Spleen (tissue), 7 donors: Measurements from ENCODE around the gene C19orf73.

Source experiments
- CTCF ChIP-seq, 11 experiments: fragments of 200-600 bp in 7 of 11; fragments of 450-650 bp in 4 of 11; sonication (generic) in 4 of 11; IDR thresholded peaks in 8 of 11; conservative IDR thresholded peaks in 3 of 11; 1 replicate in 7 of 11; 2 replicates in 4 of 11; pipeline versions ENCODE4 v1.4.0 to v1.8.0; 2016 to 2021; ENCODE audit warnings: antibody characterized with exemption in 11 of 11, inconsistent platforms in 4 of 11, mild to moderate bottlenecking in 1 of 11
- POLR2A ChIP-seq, 3 donors: fragments of 450-650 bp; IDR thresholded peaks; one replicate each; pipeline ENCODE4 v1.5.1; 2017; ENCODE audit warnings: antibody characterized with exemption in 3 of 3, mild to moderate bottlenecking in 1 of 3
- POLR2AphosphoS5 ChIP-seq, 3 donors: sonication (generic); formaldehyde crosslinking; IDR thresholded peaks; one replicate each; pipeline ENCODE4 v1.5.1; 2017; ENCODE audit warnings: antibody characterized with exemption in 3 of 3
- donor health status: DM: no; HTN: no; CAD: no; lungs with moderate emphysema.
- donor health status: DM: no; HTN: no; CAD: no.
- donor health status: DM: no; HTN: no; CAD: no.

GRCh38 chr19:49152119-49152550, 33.2 kb upstream of the C19orf73 start:
- TF ChIP-seq POLR2A (IDR thresholded peaks at IDR 0.05) (no peak), CTCF (IDR thresholded peaks at IDR 0.05 in 8 of 11, conservative IDR thresholded peaks at IDR 0.05 in 3 of 11) (no peak), POLR2AphosphoS5 (IDR thresholded peaks at IDR 0.05) (no peak)
